ENCODE results near the gene FBXL12. TPM values are rescaled to one million over a fixed set of nuclear protein-coding genes. Genes with fewer than 3 reads are reported as not detected.

Gene FBXL12
- total RNA-seq, 4 donors from 2014 or later, result 15.8 to 32.7 (median 29.2) TPM

DNA sequence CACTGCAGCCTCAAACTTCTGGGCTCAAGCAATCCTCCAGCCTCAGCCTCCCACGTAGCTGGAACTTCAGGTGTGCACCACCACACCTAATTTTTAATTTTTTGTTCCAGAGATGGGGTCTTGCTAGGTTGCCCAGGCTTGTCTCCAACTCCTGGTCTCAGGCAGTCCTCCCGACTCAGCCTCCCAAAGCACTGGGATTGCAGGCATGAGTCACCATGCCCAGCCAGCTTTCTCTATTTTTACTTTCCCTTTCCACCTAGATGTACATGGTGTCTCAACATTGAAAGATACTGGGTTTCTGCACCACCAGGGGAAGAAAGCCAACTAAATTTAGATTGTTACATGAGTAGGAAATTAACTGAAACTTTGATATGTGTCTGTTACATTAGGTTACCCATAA, 36.5 kb downstream of the FBXL12 start:
- H3K36me3 ChIP-seq, result peaks cover 0 to 4% (median 0%) of the 10 kb centered on the region in 4 donors
- H3K4me1 ChIP-seq, result peaks cover 6 to 21% (median 17%) of the 10 kb centered on the region in 4 donors
- intact Hi-C loops (cut with DNase I), result no loop called here
- no peaks in the 10 kb centered on the region for H3K27me3 ChIP-seq
- TF ChIP-seq EP300 (IDR thresholded peaks at IDR 0.05), result no peak
- TF ChIP-seq, protein P1, sequence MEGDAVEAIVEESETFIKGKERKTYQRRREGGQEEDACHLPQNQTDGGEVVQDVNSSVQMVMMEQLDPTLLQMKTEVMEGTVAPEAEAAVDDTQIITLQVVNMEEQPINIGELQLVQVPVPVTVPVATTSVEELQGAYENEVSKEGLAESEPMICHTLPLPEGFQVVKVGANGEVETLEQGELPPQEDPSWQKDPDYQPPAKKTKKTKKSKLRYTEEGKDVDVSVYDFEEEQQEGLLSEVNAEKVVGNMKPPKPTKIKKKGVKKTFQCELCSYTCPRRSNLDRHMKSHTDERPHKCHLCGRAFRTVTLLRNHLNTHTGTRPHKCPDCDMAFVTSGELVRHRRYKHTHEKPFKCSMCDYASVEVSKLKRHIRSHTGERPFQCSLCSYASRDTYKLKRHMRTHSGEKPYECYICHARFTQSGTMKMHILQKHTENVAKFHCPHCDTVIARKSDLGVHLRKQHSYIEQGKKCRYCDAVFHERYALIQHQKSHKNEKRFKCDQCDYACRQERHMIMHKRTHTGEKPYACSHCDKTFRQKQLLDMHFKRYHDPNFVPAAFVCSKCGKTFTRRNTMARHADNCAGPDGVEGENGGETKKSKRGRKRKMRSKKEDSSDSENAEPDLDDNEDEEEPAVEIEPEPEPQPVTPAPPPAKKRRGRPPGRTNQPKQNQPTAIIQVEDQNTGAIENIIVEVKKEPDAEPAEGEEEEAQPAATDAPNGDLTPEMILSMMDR (IDR thresholded peaks at IDR 0.05), result no peak
- no peak for TF ChIP-seq POLR2A (IDR thresholded peaks at IDR 0.05; ENCODE audit: low read depth)
- TF ChIP-seq POLR2AphosphoS5 (IDR thresholded peaks at IDR 0.05), result no peak
- peaks cover 0 to 4% (median 0%) of the 10 kb centered on the region in 4 donors for H3K9me3 ChIP-seq
- H3K27ac ChIP-seq (replicated peaks in 1 of 4), result no peak overlapping the region
- H3K4me3 ChIP-seq, result no peak overlapping the region
- no peak for DNase-seq (ENCODE audit: extremely low spot score)
- WGBS, result 97% methylated on average over 2 of the region's 2 CpGs

DNA sequence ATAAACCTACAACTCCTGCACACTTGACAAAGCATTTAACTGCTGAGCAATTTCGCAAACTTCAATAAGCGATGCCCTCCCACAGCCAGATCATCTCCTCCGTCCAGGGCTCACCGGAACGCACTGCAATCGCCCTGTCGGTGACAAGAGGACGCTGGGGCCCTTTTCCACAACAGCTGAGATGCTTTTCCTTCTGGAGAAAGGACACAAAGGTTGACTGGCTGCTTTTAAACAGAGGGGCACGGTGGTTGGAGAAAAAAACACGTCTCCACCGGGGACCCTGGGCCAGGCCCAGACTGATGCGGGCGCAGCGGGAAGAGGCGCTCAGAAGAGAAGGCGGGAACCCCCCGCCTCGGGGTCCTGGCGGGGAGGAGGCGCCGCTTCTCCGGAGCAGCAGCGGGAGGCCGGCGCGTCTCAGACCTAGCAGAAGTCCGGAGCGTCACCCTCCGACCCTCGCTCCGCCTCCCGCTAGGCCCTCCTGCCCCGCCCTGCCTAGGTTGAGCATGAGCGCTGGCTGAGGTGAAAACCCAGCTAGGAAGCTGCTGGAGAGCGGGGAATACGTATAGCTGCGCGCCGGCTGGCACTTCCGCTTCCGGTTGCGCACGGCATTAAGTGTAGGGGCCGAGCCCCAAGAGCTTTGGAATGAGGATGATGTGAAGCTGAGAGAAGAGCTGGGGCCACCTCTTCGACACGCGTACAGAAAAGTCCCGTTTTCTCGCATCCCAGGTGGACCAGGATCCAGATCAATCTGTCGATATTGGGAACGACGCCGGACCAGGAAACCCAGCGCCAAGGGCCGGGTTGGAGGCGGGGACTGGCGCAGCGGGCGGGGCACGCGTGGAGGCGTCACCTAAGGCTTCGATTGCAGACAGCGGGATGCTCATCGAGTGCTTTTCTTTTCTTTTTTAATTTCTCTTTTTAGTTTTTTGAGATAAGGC, 50.4 kb downstream of the FBXL12 start, which contains the start of gene ZNF846:
TSS of gene ZNF846 (minus strand) at position 564 of the 938 bp plus-strand sequence. CDS start 3,788 bp downstream, outside the sequence.
- intact Hi-C loops (cut with DNase I), result loop anchor here (5.0 kb wide), 2 partner anchors 96 to 146 kb away; partner anchors contain the start of gene ZNF561
- peak; percentile 97 for DNase-seq (ENCODE audit: extremely low spot score)
- Histone ChIP-seq H3K36me3 (peaks cover 0 to 39% (median 18%) of the 10 kb centered on the region in 4 donors), H3K27ac (replicated peaks in 1 of 4) (peak within 1 kb of the TSS; percentile 89 to 96 (median 94)), H3K4me1 (peaks cover 9 to 25% (median 22%) of the 10 kb centered on the region in 4 donors), H3K4me3 (peak within 1 kb of the TSS; percentile 69 to 76 (median 72)), H3K9me3 (peaks cover 0 to 4% (median 0%) of the 10 kb centered on the region in 4 donors), H3K27me3 (no peaks in the 10 kb centered on the region)
- WGBS, result under 1% methylated on average over 38 of the region's 65 CpGs
- TF ChIP-seq POLR2AphosphoS5 (IDR thresholded peaks at IDR 0.05) (peak; percentile 92 to 94), EP300 (IDR thresholded peaks at IDR 0.05) (no peak)

Small RNAs within 50 kb of the gene (small RNA-seq; reads per million reads assigned to genes)
- gene RF00156, result 0 reads per million in 3 donors

Other genes starting within 250 kb of the FBXL12 start
- 10 to 100 TPM; 18.3 to 31.1 (median 25.5) TPM for gene ZNF121, start 234.6 kb downstream of the FBXL12 start, total RNA-seq
- gene ZNF561, start 197.8 kb downstream of the FBXL12 start, total RNA-seq, result 10 to 100 TPM; 26.8 to 40.3 (median 35.8) TPM
- gene ZNF562, start 144.0 kb downstream of the FBXL12 start, total RNA-seq, result 10 to 100 TPM; 22.8 to 30.3 (median 27.2) TPM
- gene ZNF846, start 50.3 kb downstream of the FBXL12 start, total RNA-seq, result 10 to 100 TPM; 19.7 to 43.2 (median 22.8) TPM
- 100 to 1,000 TPM; 297 to 717 (median 464) TPM for gene UBL5, start 8.8 kb upstream of the FBXL12 start, total RNA-seq
- 100 to 1,000 TPM; 113 to 183 (median 145) TPM for gene PIN1, start 16.2 kb upstream of the FBXL12 start, total RNA-seq
- 10 to 100 TPM in 3 of 4 donors, 1 to 10 TPM in 1; 3.6 to 17.1 (median 11.6) TPM for gene OLFM2, start 117.4 kb upstream of the FBXL12 start, total RNA-seq
- gene COL5A3, start 191.4 kb upstream of the FBXL12 start, total RNA-seq, result 10 to 100 TPM; 12.9 to 29.1 (median 19.5) TPM
- gene RDH8, start 194.4 kb upstream of the FBXL12 start, total RNA-seq, result not detected

Data from esophagus muscularis mucosa (tissue), 4 donors.